KBM-7 (cell line): Measurements from ENCODE around the gene POLR2M.
A peak's percentile ranks its signal among the peaks of the same experiment; 100 is the strongest.

Experiments
- DNase-seq: peaks from one replicate; pipeline ENCODE4 v3.0.0-alpha.2; 2015
- in situ Hi-C: fragments of 300-500 bp; cut with MboI; formaldehyde crosslinking; loops from 2 replicates; pipeline ENCODE4 v1.14.3; 2020; ENCODE audit warnings: low sequenced_read_pairs, low pct_unique_long_range_greater_than_20kb, mixed read lengths

POLR2M gene

DNA sequence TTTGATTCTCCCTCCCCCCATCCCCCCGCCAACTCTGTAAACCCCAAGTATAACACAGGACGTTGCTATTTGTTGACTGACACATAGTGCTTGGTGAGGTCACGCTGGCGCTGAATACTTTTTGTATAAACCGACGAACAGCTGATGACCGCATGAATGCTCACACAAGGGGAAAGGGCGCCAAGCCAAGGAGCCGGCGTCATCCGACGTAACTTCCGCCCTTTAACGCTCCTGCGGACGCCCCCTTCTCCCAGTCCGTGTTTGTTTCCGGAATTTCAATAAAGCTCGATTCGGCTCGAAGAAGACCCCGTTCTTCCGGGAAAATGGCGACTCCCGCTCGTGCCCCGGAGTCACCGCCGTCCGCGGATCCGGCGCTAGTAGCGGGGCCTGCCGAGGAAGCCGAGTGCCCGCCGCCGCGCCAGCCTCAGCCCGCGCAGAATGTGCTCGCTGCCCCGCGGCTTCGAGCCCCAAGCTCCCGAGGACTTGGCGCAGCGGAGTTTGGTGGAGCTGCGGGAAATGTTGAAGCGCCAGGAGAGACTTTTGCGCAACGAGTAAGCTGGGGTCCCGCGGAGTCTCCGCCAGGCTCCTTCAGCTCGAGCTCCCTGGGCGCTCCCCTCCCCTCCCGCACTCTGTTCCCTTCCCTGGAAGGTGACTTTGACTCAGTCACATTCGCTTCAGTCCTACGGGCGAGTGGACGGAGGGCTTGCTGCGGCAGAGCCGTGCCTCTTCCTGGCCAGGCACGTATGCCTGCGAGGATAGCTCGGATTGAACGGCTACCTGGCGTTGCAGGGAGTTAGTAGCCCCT lies at the start of gene POLR2M:
TSS of gene POLR2M (plus strand) at position 310 of the 805 bp plus-strand sequence. CDS start at position 439, 129 bp downstream.
- peak; percentile 97 for DNase-seq
- in situ Hi-C loops, result no loop called here

- in situ Hi-C loops, result no loop called here
- DNase-seq, result no peak
Observed at GRCh38 chr15:57657619-57658018, 48.9 kb upstream of the POLR2M start.

GRCh38 chr15:57662091-57662744 lies 44.3 kb upstream of the POLR2M start:
- in situ Hi-C loops, result no loop called here
- no peak for DNase-seq

DNA sequence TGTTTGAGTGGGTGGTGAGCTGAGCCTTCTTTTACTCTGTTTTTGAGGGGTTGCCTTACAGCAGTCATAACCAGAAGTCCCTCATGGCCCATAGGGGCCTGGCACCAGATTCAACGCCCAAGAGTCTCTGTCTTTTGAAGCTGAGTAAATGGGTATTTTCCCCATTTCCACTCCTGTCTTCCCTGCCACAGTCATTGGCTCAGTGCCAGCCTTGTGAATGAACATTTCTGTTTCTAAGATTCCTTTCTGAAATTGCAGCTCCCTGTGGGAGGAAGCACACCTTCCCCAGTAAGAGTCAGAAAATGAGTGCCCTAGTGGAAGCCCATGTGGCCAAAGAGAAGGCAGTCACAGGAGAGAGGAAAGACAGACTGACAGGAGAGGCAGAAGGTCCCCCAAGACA lies 43.7 kb upstream of the POLR2M start:
- no peak for DNase-seq
- in situ Hi-C loops, result no loop called here

- in situ Hi-C loops, result no loop called here
- no peak for DNase-seq
Observed at GRCh38 chr15:57663262-57663661, 43.3 kb upstream of the POLR2M start.

DNA sequence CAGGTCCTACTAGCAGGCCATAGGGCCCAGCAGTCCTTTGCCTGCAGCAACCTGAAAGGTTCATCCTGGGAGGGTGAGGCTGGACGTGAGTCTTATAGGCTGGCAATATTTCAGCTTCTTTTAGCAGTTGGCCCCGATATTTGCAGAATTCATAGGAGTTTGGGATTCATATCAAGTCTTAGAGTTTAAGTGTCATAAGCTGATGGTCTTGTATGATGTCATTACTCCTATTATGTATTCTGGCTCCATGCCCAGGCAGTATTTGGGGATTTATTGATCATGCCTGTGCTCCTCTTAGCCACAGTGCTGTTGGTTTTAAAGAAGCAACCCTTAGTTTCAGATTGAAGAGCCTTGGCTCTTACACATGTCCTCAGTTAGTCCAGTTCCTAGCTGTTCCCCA lies 41.3 kb upstream of the POLR2M start:
- no peak for DNase-seq
- in situ Hi-C loops, result no loop called here

DNA sequence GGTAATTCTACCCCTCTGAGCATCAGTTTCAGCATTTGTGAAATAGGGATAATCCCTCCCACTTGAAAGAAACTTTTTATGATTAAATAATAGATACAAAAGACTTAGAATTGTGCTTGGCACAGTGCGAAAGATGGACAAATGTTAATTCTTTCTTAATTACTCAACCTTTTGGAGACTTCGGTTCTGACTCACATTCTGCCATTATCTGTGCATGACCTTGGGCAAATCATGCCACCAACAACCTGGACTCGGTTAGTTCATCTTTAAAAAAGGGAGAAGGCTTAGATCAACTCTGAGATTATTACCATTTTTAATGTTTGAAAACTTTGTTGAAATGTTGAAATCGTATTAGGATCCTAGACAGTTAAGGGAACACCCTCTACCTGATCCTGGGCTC lies 40.6 kb upstream of the POLR2M start:
- no peak for DNase-seq
- in situ Hi-C loops, result no loop called here

DNA sequence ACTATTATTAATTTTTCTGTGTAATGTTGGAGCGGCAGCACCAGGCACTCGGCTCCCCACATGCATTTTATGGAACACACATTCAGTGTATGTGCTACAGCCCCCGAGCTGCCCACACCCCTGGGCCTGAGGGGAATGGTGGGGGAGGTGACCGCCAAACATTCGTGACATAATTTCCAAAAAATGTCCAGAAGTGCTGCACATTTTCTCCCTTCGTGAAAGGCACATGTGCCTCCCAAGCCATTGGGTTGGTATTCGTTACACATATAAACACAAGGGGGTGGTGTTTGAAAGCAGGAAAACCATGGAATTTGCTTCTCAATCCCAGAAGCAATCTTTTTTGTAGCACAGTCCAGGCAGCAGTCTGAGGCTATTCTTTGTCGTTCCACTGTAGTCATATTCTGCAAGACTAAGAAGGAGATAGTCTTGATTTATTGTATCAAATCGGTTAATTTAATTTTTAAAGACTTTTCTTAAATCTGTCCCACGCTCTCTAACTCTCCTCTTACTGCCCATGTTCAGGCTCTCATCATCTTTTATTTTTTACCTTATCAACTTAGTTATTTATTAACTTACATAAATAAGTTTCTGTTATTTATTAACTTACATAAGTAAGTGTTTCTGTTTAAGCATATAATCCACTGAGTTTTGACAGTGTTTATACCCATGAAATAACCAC lies 39.2 kb upstream of the POLR2M start:
- in situ Hi-C loops, result no loop called here
- DNase-seq, result no peak

- DNase-seq, result no peak
- in situ Hi-C loops, result no loop called here
Observed at GRCh38 chr15:57668016-57668415, 38.5 kb upstream of the POLR2M start.

DNA sequence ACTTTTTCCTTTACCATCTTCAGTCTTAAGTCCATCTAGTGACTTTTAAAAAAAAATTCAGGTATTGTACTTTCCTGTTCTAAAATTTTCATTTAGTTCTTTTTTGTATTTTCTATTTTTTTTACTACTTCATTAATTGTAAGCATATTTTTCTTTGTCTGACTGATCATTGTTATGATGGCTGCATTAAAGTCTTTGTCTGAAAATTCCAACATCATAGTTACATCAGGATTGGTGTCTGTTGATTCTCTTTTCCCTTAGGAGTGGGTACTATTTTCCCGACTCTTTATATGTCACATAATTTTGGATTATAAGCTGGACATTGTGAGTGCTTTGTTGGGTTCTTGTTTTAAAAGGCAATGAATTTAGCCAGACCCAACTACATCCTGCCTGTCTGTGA lies 34.9 kb upstream of the POLR2M start:
- in situ Hi-C loops, result no loop called here

GRCh38 chr15:57675481-57676181 lies 30.9 kb upstream of the POLR2M start:
- DNase-seq, result no peak
- in situ Hi-C loops, result no loop called here

More for the DNA sequence above, 34.9 kb upstream of the POLR2M start:
- DNase-seq, result no peak

- in situ Hi-C loops, result no loop called here
- no peak for DNase-seq
Observed at GRCh38 chr15:57676585-57676984, 29.9 kb upstream of the POLR2M start.

- DNase-seq, result no peak
Observed at GRCh38 chr15:57677204-57677603, 29.3 kb upstream of the POLR2M start.

DNA sequence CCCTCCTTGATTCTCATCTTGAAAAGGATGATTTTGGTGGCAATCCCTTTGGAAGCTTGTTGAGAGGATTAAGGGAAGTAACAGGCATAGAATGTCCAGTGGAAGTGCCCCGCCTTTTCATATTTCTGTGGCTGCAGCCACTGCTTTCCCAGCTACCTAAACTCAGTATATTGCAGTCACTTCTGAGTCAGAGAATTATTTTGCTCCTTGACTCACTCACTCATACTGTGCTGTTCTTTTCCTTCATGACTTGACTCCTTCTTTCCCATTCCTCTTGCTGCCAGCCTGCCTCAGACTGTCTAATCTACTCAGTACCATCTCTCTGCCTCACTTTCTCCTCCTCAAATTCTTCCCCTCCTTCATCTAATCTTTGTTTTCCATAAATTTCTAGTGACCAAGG lies 26.5 kb upstream of the POLR2M start:
- in situ Hi-C loops, result no loop called here
- DNase-seq, result no peak

More at GRCh38 chr15:57677204-57677603, 29.3 kb upstream of the POLR2M start:
- in situ Hi-C loops, result no loop called here

DNA sequence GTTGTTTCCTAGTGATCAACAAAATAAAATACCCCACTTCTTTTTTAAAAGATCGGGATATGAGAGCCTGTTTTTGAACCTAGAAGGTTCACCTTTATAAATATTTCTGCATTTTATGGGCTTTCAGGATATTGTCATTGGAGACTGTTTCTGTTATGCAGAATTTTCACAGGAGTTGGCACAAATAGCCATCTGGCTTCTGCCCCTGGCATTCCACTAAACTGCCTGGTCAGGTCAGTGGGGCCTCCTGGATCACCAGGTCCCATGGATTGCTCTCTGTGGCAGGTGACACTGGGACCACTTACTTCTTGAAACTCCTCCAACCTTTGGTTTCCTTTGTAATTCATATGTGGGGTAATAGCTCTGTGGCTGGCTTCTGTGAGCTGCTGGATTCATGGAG lies 25.5 kb upstream of the POLR2M start:
- in situ Hi-C loops, result no loop called here
- no peak for DNase-seq

DNA sequence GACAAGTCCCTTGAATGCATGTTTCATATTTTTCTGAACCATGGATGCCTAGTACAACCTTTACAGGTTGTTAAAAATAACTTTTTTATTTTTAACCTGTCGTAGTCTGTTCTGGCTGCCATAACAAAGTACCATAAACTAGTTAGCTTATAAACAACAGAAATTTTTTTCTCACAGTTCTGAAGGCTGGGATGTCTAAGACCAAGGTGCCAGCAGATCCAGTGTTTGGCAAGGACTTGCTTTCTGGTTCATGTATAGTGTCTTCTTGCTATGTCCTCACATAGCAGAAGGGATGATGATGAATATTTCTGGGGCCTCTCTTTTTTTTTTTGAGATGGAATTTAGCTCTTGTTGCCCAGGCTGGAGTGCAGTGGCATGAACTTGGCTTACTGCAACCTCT lies 23.0 kb upstream of the POLR2M start:
- in situ Hi-C loops, result no loop called here
- DNase-seq, result no peak

- DNase-seq, result no peak
- in situ Hi-C loops, result no loop called here
Observed at GRCh38 chr15:57684491-57685151, 21.9 kb upstream of the POLR2M start.

- in situ Hi-C loops, result no loop called here
Observed at GRCh38 chr15:57685306-57686095, 21.0 kb upstream of the POLR2M start.

More at GRCh38 chr15:57685306-57686095, 21.0 kb upstream of the POLR2M start:
- DNase-seq, result no peak
